ENCODE results near the gene RFC1. TPM values are rescaled to one million over a fixed set of nuclear protein-coding genes. Genes with fewer than 3 reads are reported as not detected.

RFC1 gene
- total RNA-seq, 1 donor from 2014 or later: 50.2 TPM

DNA sequence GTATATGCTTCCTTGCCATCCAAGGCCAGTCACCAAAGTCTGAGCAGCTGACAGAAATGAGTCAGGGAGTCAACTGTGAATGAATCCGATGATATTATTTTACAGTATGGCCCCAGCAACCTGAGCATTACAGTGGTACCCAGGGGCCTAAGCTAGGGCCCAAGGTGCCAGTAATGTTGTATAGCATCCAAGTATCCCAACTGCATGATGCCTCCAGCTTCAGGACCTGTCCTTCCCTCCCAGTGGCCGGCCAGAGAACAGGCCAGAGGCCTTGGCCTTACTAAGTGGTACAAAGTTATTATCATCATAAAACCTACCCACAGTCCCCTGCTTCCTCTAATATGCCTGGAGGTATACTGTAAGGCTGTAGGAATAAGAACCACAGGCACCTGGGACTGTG is 79.9 kb downstream of the RFC1 start:
- TF ChIP-seq, protein P1, sequence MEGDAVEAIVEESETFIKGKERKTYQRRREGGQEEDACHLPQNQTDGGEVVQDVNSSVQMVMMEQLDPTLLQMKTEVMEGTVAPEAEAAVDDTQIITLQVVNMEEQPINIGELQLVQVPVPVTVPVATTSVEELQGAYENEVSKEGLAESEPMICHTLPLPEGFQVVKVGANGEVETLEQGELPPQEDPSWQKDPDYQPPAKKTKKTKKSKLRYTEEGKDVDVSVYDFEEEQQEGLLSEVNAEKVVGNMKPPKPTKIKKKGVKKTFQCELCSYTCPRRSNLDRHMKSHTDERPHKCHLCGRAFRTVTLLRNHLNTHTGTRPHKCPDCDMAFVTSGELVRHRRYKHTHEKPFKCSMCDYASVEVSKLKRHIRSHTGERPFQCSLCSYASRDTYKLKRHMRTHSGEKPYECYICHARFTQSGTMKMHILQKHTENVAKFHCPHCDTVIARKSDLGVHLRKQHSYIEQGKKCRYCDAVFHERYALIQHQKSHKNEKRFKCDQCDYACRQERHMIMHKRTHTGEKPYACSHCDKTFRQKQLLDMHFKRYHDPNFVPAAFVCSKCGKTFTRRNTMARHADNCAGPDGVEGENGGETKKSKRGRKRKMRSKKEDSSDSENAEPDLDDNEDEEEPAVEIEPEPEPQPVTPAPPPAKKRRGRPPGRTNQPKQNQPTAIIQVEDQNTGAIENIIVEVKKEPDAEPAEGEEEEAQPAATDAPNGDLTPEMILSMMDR (IDR thresholded peaks at IDR 0.05): no peak
- Histone ChIP-seq H3K4me1 (no peaks in the 10 kb centered on the region), H3K9me3 (no peaks in the 10 kb centered on the region), H3K36me3 (peaks cover 62% of the 10 kb centered on the region), H3K27ac (no peak overlapping the region), H3K27me3 (ENCODE audit: low read depth) (no peaks in the 10 kb centered on the region), H3K4me3 (no peak overlapping the region)
- DNase-seq (no peak), ATAC-seq (no peak)
- intact Hi-C loops (cut with DNase I): no loop called here

DNA sequence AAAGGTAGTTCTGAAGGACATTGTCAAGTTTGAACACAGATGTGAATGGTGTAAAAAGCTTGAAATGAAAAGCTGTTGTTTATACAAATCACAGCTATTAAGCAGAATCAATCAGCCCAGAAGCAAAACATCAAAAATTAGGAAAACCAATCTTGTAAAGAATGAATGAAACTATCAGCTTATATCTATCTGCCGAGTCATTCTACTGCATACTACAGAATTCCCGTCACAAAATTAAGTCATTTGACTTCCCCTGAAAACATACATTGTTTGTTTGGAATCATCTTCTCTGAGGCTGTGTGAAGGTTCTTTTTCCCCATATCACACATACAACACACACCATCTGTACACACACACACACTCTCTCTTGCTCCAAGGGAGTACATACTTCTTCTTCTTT is 80.3 kb downstream of the RFC1 start:
- ATAC-seq: no peak
- no peaks in the 10 kb centered on the region for H3K27me3 ChIP-seq (ENCODE audit: low read depth)
- TF ChIP-seq, protein P1 (IDR thresholded peaks at IDR 0.05): no peak
- H3K4me3 ChIP-seq: no peak overlapping the region
- intact Hi-C loops (cut with DNase I): no loop called here
- no peaks in the 10 kb centered on the region for H3K9me3 ChIP-seq
- peaks cover 58% of the 10 kb centered on the region for H3K36me3 ChIP-seq
- DNase-seq: no peak
- H3K27ac ChIP-seq: no peak overlapping the region
- no peaks in the 10 kb centered on the region for H3K4me1 ChIP-seq

DNA sequence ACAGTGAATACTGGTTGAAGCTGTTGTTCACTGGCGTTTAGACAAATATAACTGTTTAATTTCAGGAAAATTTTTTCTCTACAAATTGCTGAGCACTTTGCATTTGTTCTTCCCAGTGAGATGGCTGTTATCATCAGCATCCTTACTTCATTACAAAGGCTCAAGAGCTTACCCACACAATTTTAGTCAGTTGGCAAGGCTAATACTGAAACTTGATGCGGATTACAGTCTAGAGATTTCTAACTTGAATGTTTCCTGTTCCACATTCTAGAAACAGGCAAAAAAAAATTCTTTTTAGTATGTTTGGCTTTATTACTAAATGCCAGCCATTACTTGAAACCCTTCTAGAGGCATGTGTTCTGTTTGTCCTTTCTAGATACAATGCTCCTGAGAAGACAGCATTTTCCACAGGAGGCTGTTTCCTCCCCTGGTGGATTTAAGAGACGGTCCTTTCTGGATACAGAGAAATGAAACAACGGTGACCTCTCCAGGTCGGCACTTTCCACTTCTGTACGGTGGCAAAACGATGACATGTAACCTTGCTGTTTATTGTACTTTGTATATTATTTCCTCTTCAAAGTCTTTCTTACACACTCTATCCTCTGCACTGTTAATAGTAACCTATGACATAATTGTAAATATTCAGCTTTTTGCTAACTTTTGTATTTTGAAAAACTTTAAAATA is 80.9 kb downstream of the RFC1 start:
- intact Hi-C loops (cut with DNase I): no loop called here
- TF ChIP-seq, protein P1 (IDR thresholded peaks at IDR 0.05): no peak
- DNase-seq: no peak
- H3K9me3 ChIP-seq: no peaks in the 10 kb centered on the region
- no peak overlapping the region for H3K27ac ChIP-seq
- H3K4me1 ChIP-seq: no peaks in the 10 kb centered on the region
- H3K4me3 ChIP-seq: no peak overlapping the region
- H3K36me3 ChIP-seq: peaks cover 58% of the 10 kb centered on the region
- no peaks in the 10 kb centered on the region for H3K27me3 ChIP-seq (ENCODE audit: low read depth)
- ATAC-seq: no peak

DNA sequence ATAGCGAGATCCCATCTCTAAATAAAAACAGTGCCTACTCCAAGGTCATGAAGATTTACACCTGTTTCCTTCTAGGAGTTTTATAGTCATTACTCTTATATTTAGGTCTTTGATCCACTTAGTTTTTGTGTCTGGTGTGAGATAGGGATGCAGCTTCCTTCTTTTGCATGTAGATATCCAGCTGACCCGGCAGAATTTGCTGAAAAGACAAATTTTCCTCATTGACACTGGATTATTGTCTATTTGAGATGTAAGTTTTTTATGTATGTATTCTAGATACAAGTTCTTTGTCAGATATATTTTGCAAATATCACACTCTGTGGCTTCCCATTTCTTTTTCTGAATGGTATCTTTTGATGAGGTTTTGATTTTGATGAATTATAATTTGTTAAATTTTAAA is 85.4 kb downstream of the RFC1 start:
- peaks cover 60% of the 10 kb centered on the region for H3K36me3 ChIP-seq
- ATAC-seq: no peak
- TF ChIP-seq, protein P1 (IDR thresholded peaks at IDR 0.05): no peak

DNA sequence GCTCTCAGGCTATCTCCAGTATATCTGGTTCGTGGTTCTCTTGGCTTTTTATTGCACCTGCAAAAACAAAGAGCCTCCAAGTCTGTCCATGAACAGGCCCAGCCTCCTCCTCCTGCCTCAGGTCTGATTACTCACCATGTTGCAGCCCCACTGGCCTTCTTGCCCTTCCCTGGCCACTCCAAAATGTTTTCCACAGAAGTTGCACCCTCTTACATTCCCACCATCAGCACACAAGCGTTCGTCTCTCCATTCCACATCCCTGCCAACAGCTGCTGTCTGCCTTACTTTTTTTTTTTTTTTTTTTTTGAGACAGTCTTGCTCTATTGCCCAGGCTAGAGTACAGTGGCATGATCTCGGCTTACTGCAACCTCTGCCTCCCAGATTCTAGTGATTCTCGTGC is 86.7 kb downstream of the RFC1 start:
- peaks cover 65% of the 10 kb centered on the region for H3K36me3 ChIP-seq
- intact Hi-C loops (cut with DNase I): no loop called here
- DNase-seq: no peak
- no peaks in the 10 kb centered on the region for H3K27me3 ChIP-seq (ENCODE audit: low read depth)
- TF ChIP-seq, protein P1 (IDR thresholded peaks at IDR 0.05): no peak
- no peaks in the 10 kb centered on the region for H3K9me3 ChIP-seq
- no peak for ATAC-seq
- no peak overlapping the region for H3K4me3 ChIP-seq
- H3K27ac ChIP-seq: no peak overlapping the region
- H3K4me1 ChIP-seq: no peaks in the 10 kb centered on the region

More for the DNA sequence above, 85.4 kb downstream of the RFC1 start:
- Histone ChIP-seq H3K4me1 (no peaks in the 10 kb centered on the region), H3K9me3 (no peaks in the 10 kb centered on the region), H3K27me3 (ENCODE audit: low read depth) (no peaks in the 10 kb centered on the region), H3K4me3 (no peak overlapping the region), H3K27ac (no peak overlapping the region)
- no peak for DNase-seq
- intact Hi-C loops (cut with DNase I): no loop called here

Measured in lower lobe of right lung (tissue), 2 donors.